Measurements from ENCODE around the gene CDC37.
A peak's percentile ranks its signal among the peaks of the same experiment; 100 is the strongest.

CDC37 gene

GRCh38 chr19:10403137-10404021 lies at the start of gene CDC37:
CDC37 (minus strand) TSS chr19:10403542; CDS start chr19:10403479, 63 bp downstream.
- peak; percentile 85 to 86 for ATAC-seq

GRCh38 chr19:10450853-10451609 lies 47.7 kb upstream of the CDC37 start:
- peak in 1 of 2 donors; percentile 21 for ATAC-seq

- ATAC-seq, result no peak
These were observed 47.0 kb upstream of the CDC37 start for GRCh38 chr19:10450191-10450852.

DNA sequence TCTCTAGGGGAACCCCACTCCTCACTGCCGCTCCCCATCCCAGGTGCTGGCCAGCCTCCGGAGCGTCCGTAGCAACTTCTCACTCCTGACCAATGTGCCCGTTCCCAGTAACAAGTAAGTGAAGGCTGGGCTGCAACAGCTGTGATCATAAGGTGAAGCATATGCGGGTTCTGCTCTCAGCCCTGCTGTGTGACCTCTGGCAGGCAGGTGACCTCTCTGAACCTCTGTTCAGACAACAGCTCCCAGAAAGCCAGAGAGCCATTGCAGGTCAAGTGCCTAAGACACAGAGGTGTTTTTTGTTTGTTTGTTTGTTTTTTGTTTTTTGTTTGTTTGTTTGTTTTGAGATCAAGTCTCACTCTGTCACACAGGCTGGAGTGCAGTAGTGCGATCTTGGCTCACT lies 45.7 kb upstream of the CDC37 start:
- ATAC-seq, result no peak

- ATAC-seq, result no peak
These were observed 39.4 kb upstream of the CDC37 start for GRCh38 chr19:10442698-10443097.

DNA sequence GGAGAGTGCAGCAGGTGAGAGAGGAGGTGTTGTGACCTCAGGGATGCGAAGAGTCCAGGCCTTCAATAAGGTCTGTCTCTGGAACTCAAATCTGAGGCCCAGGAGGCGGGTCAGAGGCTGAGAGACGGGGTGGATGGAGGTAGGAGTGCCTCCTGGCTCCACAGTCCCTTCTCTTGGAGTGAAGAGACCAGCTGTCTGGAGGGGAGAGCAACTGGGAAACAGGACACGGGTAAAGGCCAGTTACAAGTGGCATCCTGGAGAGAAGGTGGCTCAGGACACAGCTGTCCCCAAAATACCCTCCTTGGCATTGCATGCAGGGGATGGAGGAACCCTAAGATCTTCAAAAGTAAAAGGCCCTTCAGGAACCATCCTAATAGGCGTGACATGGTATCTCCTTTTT lies 36.2 kb upstream of the CDC37 start:
- no peak for ATAC-seq

DNA sequence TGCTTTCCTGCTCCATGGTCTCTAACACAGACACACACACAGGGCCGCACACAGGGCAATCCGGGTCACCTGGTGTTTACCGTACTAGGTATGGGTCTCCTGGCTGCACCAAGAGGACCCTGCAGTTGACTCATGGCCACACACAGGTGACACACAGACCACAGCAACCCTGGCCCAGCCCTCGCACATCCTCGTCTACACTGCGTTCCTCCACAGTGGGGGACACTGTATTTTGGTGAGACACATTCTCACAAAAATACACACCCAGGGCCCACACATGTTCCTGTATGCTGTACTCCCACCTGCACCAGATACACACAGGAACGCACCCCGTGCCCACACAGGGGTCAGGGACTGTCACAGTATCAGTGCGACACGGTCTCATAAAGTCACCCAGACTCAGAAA lies 29.8 kb upstream of the CDC37 start:
- peak in 1 of 2 donors; percentile 11 for ATAC-seq

- no peak for ATAC-seq
These were observed 29.4 kb upstream of the CDC37 start for GRCh38 chr19:10432736-10433130.

- ATAC-seq, result peak; percentile 21 to 25
These were observed 28.8 kb upstream of the CDC37 start for GRCh38 chr19:10431943-10432735.

DNA sequence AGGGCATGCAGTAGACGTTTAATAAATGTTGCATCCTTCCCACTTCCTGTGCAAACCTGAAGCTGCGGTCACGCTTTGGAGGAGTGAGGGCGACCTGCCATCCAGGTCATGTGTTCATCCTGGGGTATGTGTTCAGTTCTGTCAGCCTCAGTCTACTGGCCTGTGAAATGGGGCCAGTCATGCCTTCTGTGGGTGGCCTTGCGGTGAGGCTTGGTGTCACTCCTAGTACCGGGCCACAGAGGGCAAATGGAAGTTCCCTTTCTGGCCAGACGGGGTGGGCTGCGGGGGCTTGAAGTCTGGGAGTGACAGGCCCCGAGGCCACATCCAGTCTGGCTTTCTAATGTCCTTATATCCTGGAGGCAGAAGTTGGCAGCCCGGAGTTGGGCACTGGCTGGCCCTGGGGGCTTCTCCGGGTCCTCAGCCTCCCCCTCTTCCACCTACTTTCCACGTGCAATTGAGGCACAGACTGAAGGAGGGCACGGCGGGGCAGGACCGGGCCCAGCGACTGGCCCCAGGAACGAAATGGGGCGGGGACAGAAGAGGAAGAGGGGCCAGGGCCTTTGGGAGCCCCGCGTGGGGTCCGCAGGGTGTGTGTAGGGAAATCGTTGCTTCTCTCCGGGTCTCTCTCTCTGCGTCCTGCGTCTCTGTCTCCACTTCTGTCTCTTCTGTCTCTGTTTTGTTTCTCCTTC lies 28.1 kb upstream of the CDC37 start:
- ATAC-seq, result peak; percentile 9 to 14

DNA sequence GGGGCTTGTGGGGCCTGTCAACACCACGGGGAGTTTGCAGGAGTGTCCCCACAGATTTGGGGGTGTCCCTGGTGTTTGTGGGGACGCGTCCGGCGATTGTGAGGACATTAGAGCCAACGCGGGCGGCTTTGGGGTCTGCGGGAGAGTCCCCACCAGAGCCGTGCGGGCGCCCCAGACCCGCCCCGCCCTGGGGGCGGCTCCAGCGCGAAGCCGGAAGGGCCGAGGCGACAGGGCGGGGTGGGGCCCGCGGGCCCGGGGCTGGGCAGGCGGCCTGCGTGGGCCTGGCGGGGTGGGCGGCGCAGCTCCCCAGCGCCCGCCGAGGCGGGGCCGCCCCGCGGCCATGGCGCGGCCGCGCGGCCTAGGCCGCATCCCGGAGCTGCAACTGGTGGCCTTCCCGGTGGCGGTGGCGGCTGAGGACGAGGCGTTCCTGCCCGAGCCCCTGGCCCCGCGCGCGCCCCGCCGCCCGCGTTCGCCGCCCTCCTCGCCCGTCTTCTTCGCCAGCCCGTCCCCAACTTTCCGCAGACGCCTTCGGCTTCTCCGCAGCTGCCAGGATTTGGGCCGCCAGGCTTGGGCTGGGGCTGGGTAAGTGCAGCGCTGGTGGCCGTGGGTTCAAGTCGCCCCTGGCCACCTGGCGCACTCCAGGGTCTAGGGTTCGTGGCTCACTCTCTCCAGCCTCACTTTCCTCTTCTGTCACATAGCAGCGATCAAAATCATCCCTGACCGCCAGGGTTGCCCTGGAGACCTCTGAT lies 27.3 kb upstream of the CDC37 start:
- ATAC-seq, result no peak

GRCh38 chr19:10428996-10429381 lies 25.6 kb upstream of the CDC37 start:
- no peak for ATAC-seq

- no peak for ATAC-seq
These were observed 23.8 kb upstream of the CDC37 start for GRCh38 chr19:10427169-10427568.

DNA sequence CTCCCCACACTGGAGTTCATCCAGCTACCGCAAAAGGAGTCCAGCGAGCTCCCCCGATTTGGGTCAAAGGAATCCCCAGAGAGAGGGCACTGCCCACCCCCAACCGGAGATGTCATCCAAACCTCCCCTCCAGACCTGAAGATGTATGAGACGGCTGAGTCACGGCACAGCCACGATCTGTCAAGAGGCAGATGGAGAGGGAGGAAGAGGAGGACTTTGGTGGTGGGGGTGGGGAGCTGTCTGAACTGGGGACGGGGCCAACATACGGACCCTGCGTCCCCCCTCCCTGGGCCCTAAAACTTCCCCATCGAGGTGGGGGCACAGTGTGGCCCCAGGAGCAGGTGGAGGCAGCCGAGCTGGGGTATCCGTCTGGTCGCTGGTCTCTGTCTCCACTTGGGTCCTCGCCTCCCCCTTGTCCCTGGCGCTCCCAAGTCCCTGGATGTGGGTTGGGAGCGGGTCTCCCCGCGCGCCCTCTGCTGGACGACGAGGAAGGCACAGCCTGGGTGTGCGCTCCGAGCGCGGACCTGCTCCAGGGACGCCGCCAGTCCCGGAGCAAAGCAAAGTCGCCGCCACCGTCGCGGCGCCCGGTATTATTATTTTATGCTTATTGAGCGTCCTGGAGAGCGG lies 20.8 kb upstream of the CDC37 start:
- ATAC-seq, result peak in 1 of 2 donors; percentile 15

GRCh38 chr19:10422846-10423245 lies 19.5 kb upstream of the CDC37 start:
- ATAC-seq, result no peak

DNA sequence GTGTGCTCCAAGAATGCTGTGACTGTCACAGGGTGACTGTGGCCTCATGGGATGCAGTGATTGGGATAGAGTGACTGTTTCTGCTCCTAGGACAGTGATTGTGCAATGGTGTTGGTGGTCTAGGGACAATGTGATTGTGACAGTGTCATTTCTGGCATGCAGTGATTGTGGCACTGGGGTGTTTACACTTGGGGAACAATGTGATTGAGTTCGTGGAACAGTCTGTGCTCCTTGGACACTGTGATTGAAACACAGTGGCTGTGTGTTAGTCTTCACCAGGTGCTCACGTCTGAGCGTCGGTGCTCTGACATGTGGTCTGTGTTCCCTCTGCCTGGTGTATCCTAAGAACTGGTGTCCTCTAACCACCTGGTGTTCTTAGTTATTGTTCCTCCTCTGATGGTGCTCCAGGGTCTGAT lies 18.7 kb upstream of the CDC37 start:
- no peak for ATAC-seq

DNA sequence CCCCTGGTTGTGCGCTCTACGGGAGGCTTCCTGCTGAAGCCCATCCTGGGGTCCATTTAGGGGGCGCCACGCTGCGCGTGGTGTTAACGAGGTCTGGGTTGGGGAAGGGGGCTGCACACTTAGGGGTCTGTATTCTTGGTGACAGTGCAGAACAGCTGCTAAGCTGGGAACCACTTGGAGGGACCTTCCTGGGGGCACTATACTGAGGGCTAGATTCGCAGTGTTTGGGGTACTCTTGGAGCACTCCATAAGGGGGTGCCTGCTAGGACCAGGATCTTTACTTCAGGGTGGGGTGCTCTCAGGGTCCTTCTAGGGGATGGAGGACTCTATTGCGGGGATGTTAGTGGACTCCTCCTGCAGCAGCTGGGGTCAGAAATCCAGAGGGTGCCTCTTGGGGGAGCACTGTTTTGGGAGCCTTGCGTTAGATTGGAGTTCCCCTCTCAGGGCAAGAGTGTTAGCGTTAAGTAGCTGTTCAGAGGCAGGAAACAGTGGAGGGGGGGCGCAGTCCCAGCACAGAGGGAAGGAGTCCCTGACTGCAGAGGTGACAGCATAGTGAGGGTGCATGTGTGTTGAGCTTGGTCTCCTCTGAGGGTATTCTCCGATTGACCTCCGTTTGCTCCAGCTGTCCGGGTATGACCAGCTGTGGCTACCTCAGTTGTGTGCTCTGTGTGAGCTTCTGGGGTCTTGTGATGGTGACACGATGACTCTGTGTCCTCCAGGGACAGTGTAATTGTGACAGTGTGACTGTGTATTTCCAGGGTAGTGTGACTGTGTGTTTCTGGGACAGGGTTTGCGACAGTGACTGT lies 18.1 kb upstream of the CDC37 start:
- ATAC-seq, result no peak

DNA sequence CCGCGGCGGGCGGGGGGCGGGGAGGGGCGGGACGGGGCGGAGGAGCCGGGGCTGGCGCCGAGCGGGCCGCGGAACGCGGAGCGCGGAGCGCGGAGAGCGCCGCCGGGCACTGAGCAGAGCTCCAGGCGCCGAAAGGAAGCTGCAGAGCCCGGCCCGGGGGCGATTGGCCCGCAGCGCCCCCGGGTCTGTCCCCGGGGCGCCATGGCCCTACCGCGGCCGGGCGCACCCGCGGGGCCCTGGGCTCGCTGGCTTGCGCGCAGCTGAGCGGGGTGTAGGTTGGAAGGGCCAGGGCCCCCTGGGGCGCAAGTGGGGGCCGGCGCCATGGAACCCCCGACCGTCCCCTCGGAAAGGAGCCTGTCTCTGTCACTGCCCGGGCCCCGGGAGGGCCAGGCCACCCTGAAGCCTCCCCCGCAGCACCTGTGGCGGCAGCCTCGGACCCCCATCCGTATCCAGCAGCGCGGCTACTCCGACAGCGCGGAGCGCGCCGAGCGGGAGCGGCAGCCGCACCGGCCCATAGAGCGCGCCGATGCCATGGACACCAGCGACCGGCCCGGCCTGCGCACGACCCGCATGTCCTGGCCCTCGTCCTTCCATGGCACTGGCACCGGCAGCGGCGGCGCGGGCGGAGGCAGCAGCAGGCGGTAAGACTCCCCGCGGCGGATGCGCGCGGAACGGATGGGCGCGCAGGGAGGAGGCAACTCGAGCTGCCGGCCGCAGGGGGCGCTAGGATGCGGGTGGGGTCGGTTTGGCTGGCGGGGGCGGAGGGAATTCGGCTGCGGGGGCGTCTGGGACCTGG lies 17.3 kb upstream of the CDC37 start, which contains the start of gene PDE4A:
TSS of gene PDE4A (plus strand) at position 95 of the 796 bp plus-strand sequence. CDS start at position 322, 227 bp downstream.
- ATAC-seq, result no peak

Data from activated CD4-positive, CD25-positive, alpha-beta regulatory T cell treated with anti-CD3 and anti-CD28 coated beads, Interleukin-2, amount 50 U/mL, for 24 hours (primary cell).